Endothelial cell of umbilical vein (primary cell): Measurements from ENCODE around the gene ACOX3. TPM values are rescaled to one million over a fixed set of nuclear protein-coding genes. Genes with fewer than 3 reads are reported as not detected.

Source experiments
- BruUV-seq: library from RNA; stranded (reverse); fragments of 400-500 nt; replicated peaks from 2 replicates; lab custom pipeline; 2021; lab: Mats Ljungman, UMichigan
- CTCF ChIA-PET: fragments of 300-600, 350-600 bp; sonication (Branson Sonifier 250); formaldehyde crosslinking; loops from one replicate; lab custom pipeline; 2021; ENCODE audit warnings: antibody characterized with exemption, inconsistent platforms; lab: Charles Lee
- POLR2A ChIA-PET: fragments of 300-600, 350-600 bp; sonication (Branson Sonifier 250); formaldehyde crosslinking; loops from one replicate; lab custom pipeline; 2021; ENCODE audit warnings: antibody characterized with exemption, inconsistent platforms; lab: Charles Lee
- DNase-seq: peaks from one replicate; pipeline ENCODE4 v3.0.0-alpha.2; 2011; ENCODE audit warnings: low read depth, low spot score
- FAIRE-seq: peaks from 2 replicates; lab custom pipeline; 2011; peaks lifted over from hg19 to GRCh38; lab: Jason Lieb, UNC
- H2AFZ ChIP-seq: 2 replicates; pipeline ENCODE4 v1.6.0; 2012; ENCODE audit warnings: low read depth, low read length, control low read depth, inconsistent platforms
- H3K27ac ChIP-seq: 2 replicates; pipeline ENCODE4 v1.5.1; 2011; ENCODE audit warnings: low read depth, mild to moderate bottlenecking, control low read depth, low read length, moderate library complexity; ENCODE audit not compliant: insufficient read depth
- H3K27me3 ChIP-seq, 2 experiments: 2 replicates each; pipeline versions ENCODE4 v1.6.0 to v1.6.1; 2011; ENCODE audit warnings: low read length in 2 of 2, mixed read lengths in 1 of 2; ENCODE audit not compliant: control insufficient read depth in 2 of 2, insufficient read depth in 2 of 2
- H3K36me3 ChIP-seq, 2 experiments: 2 replicates in 1 of 2; 3 replicates in 1 of 2; pipeline ENCODE4 v1.5.1; 2011; ENCODE audit warnings: low read length in 2 of 2, mild to moderate bottlenecking in 1 of 2, moderate library complexity in 1 of 2; ENCODE audit not compliant: control insufficient read depth in 2 of 2, insufficient read depth in 2 of 2; ENCODE audit errors: extremely low read depth in 1 of 2
- H3K4me1 ChIP-seq: 3 replicates; pipeline ENCODE4 v1.5.1; 2011; ENCODE audit warnings: mild to moderate bottlenecking, low read length; ENCODE audit not compliant: control insufficient read depth, insufficient read depth; ENCODE audit errors: extremely low read depth
- H3K4me2 ChIP-seq: 2 replicates; pipeline ENCODE4 v1.6.1; 2011; ENCODE audit warnings: low read length, control low read depth, mixed read lengths; ENCODE audit not compliant: insufficient read depth
- H3K4me3 ChIP-seq, 3 experiments: fragments of 200-600 bp in 1 of 3; sonication (generic), shearing (Covaris generic) in 1 of 3; replicated peaks in 1 of 3; 2 replicates each; pipeline ENCODE4 v1.5.1; 2011 to 2016; ENCODE audit warnings: control low read depth in 3 of 3, low read length in 3 of 3, mild to moderate bottlenecking in 2 of 3, inconsistent platforms in 1 of 3, low read depth in 1 of 3, moderate library complexity in 1 of 3; ENCODE audit not compliant: insufficient read depth in 1 of 3
- H3K79me2 ChIP-seq: 2 replicates; pipeline ENCODE4 v1.6.0; 2012; ENCODE audit warnings: low read length, inconsistent platforms; ENCODE audit not compliant: control insufficient read depth, insufficient read depth
- H3K9ac ChIP-seq: replicated peaks from 2 replicates; pipeline ENCODE3; 2011; ENCODE audit warnings: low read length, control low read depth; ENCODE audit not compliant: insufficient read depth; ENCODE audit errors: extremely low read depth
- H3K9me1 ChIP-seq: replicated peaks from 3 replicates; pipeline ENCODE4 v1.6.0; 2011; ENCODE audit warnings: mild to moderate bottlenecking, low read length; ENCODE audit not compliant: control insufficient read depth, insufficient read depth; ENCODE audit errors: extremely low read depth
- H3K9me3 ChIP-seq: replicated peaks from 2 replicates; pipeline ENCODE4 v1.5.1; 2012; ENCODE audit warnings: low read length, inconsistent platforms; ENCODE audit not compliant: control insufficient read depth, insufficient read depth
- H4K20me1 ChIP-seq: replicated peaks from 2 replicates; pipeline ENCODE3; 2011; ENCODE audit warnings: mild to moderate bottlenecking, low read length; ENCODE audit not compliant: control insufficient read depth, insufficient read depth; ENCODE audit errors: extremely low read depth
- CTCF ChIP-seq, 2 donors: IDR thresholded peaks; 1 replicate in 1 of 2; 2 replicates in 1 of 2; pipeline ENCODE4 v1.5.1; 2011; ENCODE audit warnings: low read length in 2 of 2, mild to moderate bottlenecking in 2 of 2, moderate library complexity in 2 of 2, control low read depth in 1 of 2, inconsistent platforms in 1 of 2, low read depth in 1 of 2; ENCODE audit not compliant: insufficient read depth in 1 of 2; ENCODE audit errors: extremely low read depth in 1 of 2
- EZH2 ChIP-seq: IDR thresholded peaks from 2 replicates; pipeline ENCODE4 v1.6.1; 2012; ENCODE audit warnings: borderline replicate concordance, low read depth, mild to moderate bottlenecking, moderate library complexity, low read length, inconsistent platforms; ENCODE audit not compliant: severe bottlenecking
- FOS ChIP-seq: IDR thresholded peaks from 2 replicates; pipeline ENCODE4 v1.6.1; 2011; ENCODE audit warnings: mild to moderate bottlenecking, low read length, moderate library complexity, borderline replicate concordance; ENCODE audit not compliant: insufficient read depth
- GATA2 ChIP-seq: IDR thresholded peaks from 2 replicates; pipeline ENCODE4 v1.7.0; 2011; ENCODE audit warnings: low read depth, mild to moderate bottlenecking, moderate library complexity, mixed read lengths, low read length; ENCODE audit not compliant: insufficient read length, insufficient read depth
- JUN ChIP-seq: IDR thresholded peaks from 2 replicates; pipeline ENCODE4 v1.6.1; 2011; ENCODE audit warnings: borderline replicate concordance, low read depth; ENCODE audit not compliant: insufficient read length, insufficient read depth
- MYC ChIP-seq: IDR thresholded peaks from one replicate; pipeline ENCODE4 v1.6.1; 2011; ENCODE audit warnings: mild to moderate bottlenecking, low read depth, low read length
- POLR2A ChIP-seq: IDR thresholded peaks from 2 replicates; pipeline ENCODE4 v1.6.1; 2012; ENCODE audit warnings: low read depth, mild to moderate bottlenecking, control low read depth, low read length
- POLR2AphosphoS5 ChIP-seq: IDR thresholded peaks from 2 replicates; pipeline ENCODE4 v1.6.1; 2012; ENCODE audit warnings: low read depth, mild to moderate bottlenecking, control low read depth, low read length, moderate library complexity; ENCODE audit not compliant: insufficient read depth
- dilution Hi-C: fragments of 300-500 bp; cut with MboI; formaldehyde crosslinking; loops from one replicate; pipeline ENCODE4 v1.15.0; 2019; ENCODE audit warnings: low sequenced_read_pairs; ENCODE audit not compliant: extremely low pct_ligation_motif_present
- intact Hi-C: fragments of 100-400 bp; cut with micrococcal nuclease; formaldehyde crosslinking; loops from one replicate; pipeline ENCODE4 v1.10.0; 2022
- polyA plus RNA-seq, 4 experiments: library from polyadenylated mRNA; depleted of rRNA in 3 of 4; stranded (reverse) in 3 of 4; unstranded in 1 of 4; fragments of >200 nt; gene quantifications; 2 replicates each; pipeline versions ENCODE4 v1.2.1 to v1.2.3, GENCODE V29; 2011 to 2012; ENCODE audit warnings: missing spikeins in 1 of 4
- total RNA-seq: library from RNA; stranded (reverse); gene quantifications from 2 replicates; pipeline ENCODE4 v1.2.3, GENCODE V29; 2021
- TF ChIP-seq, protein P1 (sequence below): IDR thresholded peaks from 2 replicates; pipeline ENCODE4 v1.6.1; 2011; ENCODE audit not compliant: insufficient read depth, insufficient read length

Gene ACOX3
- total and polyA plus RNA-seq, 2 donors (not counting 3 experiments of a cell fraction or from before 2014, with no cell fraction given) = 13.0 to 26.3 TPM

GRCh38 chr4:8431553-8431952 lies 9.0 kb downstream of the ACOX3 start:
- Histone ChIP-seq H3K4me2 (no peak overlapping the region), H3K4me3 (no peak overlapping the region), H3K27ac (no peak overlapping the region), H3K79me2 (peaks cover 12% of the 10 kb centered on the region), H3K9ac (no peak overlapping the region), H2AFZ (no peak overlapping the region), H4K20me1 (no peaks in the 10 kb centered on the region), H3K9me3 (no peaks in the 10 kb centered on the region), H3K9me1 (no peaks in the 10 kb centered on the region), H3K27me3 (no peaks in the 10 kb centered on the region), H3K36me3 (no peaks in the 10 kb centered on the region), H3K4me1 (peaks cover 21% of the 10 kb centered on the region)
- BruUV-seq = no TSS peak
- FAIRE-seq (no peak), DNase-seq (no peak)
- ChIA-PET POLR2A (no interaction called here), CTCF (no interaction called here)
- dilution Hi-C loops (no loop called here), intact Hi-C loops (no loop called here)
- no peak for TF ChIP-seq MYC
- TF ChIP-seq, protein P1, sequence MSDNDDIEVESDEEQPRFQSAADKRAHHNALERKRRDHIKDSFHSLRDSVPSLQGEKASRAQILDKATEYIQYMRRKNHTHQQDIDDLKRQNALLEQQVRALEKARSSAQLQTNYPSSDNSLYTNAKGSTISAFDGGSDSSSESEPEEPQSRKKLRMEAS = no peak
- TF ChIP-seq POLR2A = no peak
- TF ChIP-seq FOS = no peak
- no peak for TF ChIP-seq EZH2
- TF ChIP-seq POLR2AphosphoS5 = no peak
- no peak for TF ChIP-seq JUN
- no peak for TF ChIP-seq CTCF (IDR thresholded peaks at IDR 0.05; ENCODE audit: extremely low read depth in 1 of 2, insufficient read depth in 1 of 2, low read depth in 1 of 2, low read length in 2 of 2)
- no peak for TF ChIP-seq GATA2
